Epithelial cell of umbilical artery (primary cell): ENCODE results near the gene NPY5R. TPM values are rescaled to one million over a fixed set of nuclear protein-coding genes. Genes with fewer than 3 reads are reported as not detected.

Experiments
- total RNA-seq: library from RNA; depleted of rRNA; stranded (reverse); fragments of >200 nt; gene quantifications from 2 replicates; pipeline ENCODE4 v1.2.3, GENCODE V29; 2014

Gene NPY5R
- total RNA-seq, result not detected in 2 replicates

DNA sequence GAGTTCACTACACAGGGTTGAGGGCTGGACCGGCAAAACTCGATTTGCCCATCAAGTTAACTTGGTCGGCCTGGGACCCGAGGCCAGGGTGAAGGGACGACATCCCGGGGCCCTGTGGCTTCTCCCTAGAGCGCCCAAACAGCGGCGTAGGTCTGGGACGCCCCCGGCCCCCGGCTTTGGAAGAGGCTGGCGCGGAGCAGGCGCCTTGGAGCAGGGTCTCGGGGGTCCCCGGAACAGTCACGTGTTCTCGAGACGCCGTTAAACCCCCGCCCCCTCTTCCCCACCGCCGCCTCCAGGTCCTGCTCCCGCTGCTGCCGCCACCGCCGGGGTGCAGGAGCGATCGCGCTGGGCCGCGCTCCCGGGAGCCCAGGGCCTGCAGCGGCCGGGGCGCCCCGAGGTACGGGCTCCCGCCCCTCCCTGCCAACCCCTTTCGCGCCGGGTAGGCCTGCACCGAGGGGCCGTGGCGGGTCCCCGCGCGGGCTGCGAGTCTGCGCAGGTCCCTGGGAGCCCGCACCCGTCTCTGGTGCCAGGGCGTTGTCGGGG is at the start of gene NPY5R:
Gene NPY5R, plus strand, starts transcription at position 289 of the 543 bp plus-strand sequence. CDS start 6,382 bp downstream, outside the sequence.

GRCh38 chr4:163332526-163333406 is 10.9 kb upstream of the NPY5R start, which contains the start of gene NPY1R:
Gene NPY1R, minus strand, starts transcription at chr4:163332596. Its CDS starts 6,042 bp downstream, at chr4:163326554.

Other genes starting within 250 kb of the NPY5R start
- 8.1 and 10.9 TPM in 2 replicates for gene NAF1, start 177.0 kb upstream of the NPY5R start, total RNA-seq
- under 0.01 and 0.15 TPM in 2 replicates for gene NPY1R, start 11.3 kb upstream of the NPY5R start, total RNA-seq
- gene TKTL2, start 129.9 kb downstream of the NPY5R start, total RNA-seq, result not detected in 2 replicates
- 41.2 and 62.4 TPM in 2 replicates for gene TMA16, start 150.8 kb downstream of the NPY5R start, total RNA-seq